Fibroblast of lung (primary cell): Measurements from ENCODE around the gene PEX14. TPM values are rescaled to one million over a fixed set of nuclear protein-coding genes. Genes with fewer than 3 reads are reported as not detected.

Experiments used
- DNase-seq, 2 donors: peaks; one replicate each; pipeline versions ENCODE4 v3.0.0 to v3.0.0-alpha.2; 2010; ENCODE audit warnings: low read depth in 2 of 2
- H2AFZ ChIP-seq: 2 replicates; pipeline ENCODE4 v1.5.1; 2012; ENCODE audit warnings: low read length, control low read depth, inconsistent platforms
- H3K27ac ChIP-seq: 2 replicates; pipeline ENCODE4 v1.5.1; 2011; ENCODE audit warnings: low read length, control low read depth; ENCODE audit not compliant: insufficient read depth
- H3K27me3 ChIP-seq: 2 replicates; pipeline ENCODE4 v1.5.1; 2011; ENCODE audit warnings: mild to moderate bottlenecking, low read length; ENCODE audit not compliant: control insufficient read depth, insufficient read depth
- H3K36me3 ChIP-seq: 2 replicates; pipeline ENCODE4 v1.5.1; 2011; ENCODE audit warnings: low read length; ENCODE audit not compliant: control insufficient read depth, insufficient read depth
- H3K4me1 ChIP-seq: 2 replicates; pipeline ENCODE4 v1.5.1; 2011; ENCODE audit warnings: low read length; ENCODE audit not compliant: control insufficient read depth, insufficient read depth; ENCODE audit errors: extremely low read depth
- H3K4me2 ChIP-seq: 2 replicates; pipeline ENCODE4 v1.5.1; 2011; ENCODE audit warnings: low read length, control low read depth; ENCODE audit not compliant: insufficient read depth; ENCODE audit errors: extremely low read depth
- H3K4me3 ChIP-seq, 4 experiments: fragments of 200-600 bp in 1 of 4; sonication (generic) in 1 of 4; replicated peaks in 1 of 4; 2 replicates each; pipeline ENCODE4 v1.5.1; 2011 to 2016; ENCODE audit warnings: low read length in 4 of 4, low read depth in 3 of 4, mild to moderate bottlenecking in 3 of 4, control low read depth in 2 of 4, inconsistent platforms in 1 of 4, mixed read lengths in 1 of 4; ENCODE audit not compliant: insufficient read depth in 1 of 4; ENCODE audit errors: control extremely low read depth in 1 of 4
- H3K79me2 ChIP-seq: 2 replicates; pipeline ENCODE4 v1.5.1; 2012; ENCODE audit warnings: mild to moderate bottlenecking, low read length, inconsistent platforms; ENCODE audit not compliant: control insufficient read depth, insufficient read depth
- H3K9ac ChIP-seq: 2 replicates; pipeline ENCODE4 v1.5.1; 2011; ENCODE audit warnings: mild to moderate bottlenecking, low read length, control low read depth; ENCODE audit not compliant: insufficient read depth
- H3K9me3 ChIP-seq: 2 replicates; pipeline ENCODE4 v1.5.1; 2012; ENCODE audit warnings: low read depth, low read length; ENCODE audit not compliant: control insufficient read depth, insufficient read depth
- H4K20me1 ChIP-seq: 2 replicates; pipeline ENCODE4 v1.5.1; 2011; ENCODE audit warnings: low read length; ENCODE audit not compliant: control insufficient read depth, insufficient read depth; ENCODE audit errors: extremely low read depth
- CTCF ChIP-seq, 2 donors: IDR thresholded peaks in 1 of 2; conservative IDR thresholded peaks in 1 of 2; 1 replicate in 1 of 2; 2 replicates in 1 of 2; pipeline ENCODE4 v1.5.1; 2011 to 2012; ENCODE audit warnings: low read length in 2 of 2, control low read depth in 1 of 2, inconsistent platforms in 1 of 2, low read depth in 1 of 2, mild to moderate bottlenecking in 1 of 2
- EZH2 ChIP-seq: IDR thresholded peaks from 2 replicates; pipeline ENCODE4 v1.5.1; 2012; ENCODE audit warnings: low read length, control low read depth, mild to moderate bottlenecking; ENCODE audit errors: missing control alignments
- polyA plus RNA-seq, 2 donors: library from polyadenylated mRNA; depleted of rRNA in 1 of 2; stranded (reverse) in 1 of 2; unstranded in 1 of 2; fragments of >200 nt; gene quantifications; 2 replicates each; pipeline ENCODE4 v1.2.1, GENCODE V29; 2011 to 2012; ENCODE audit warnings: missing spikeins in 1 of 2
- total RNA-seq: library from RNA; depleted of rRNA; stranded (reverse); fragments of >200 nt; gene quantifications from 2 replicates; pipeline ENCODE4 v1.2.1, GENCODE V29; 2014

Gene PEX14
- total and polyA plus RNA-seq, 2 donors (not counting 1 experiment from before 2014, with no cell fraction given), result 10.3 to 11.4 TPM

GRCh38 chr1:10656431-10656830 lies 181.7 kb downstream of the PEX14 start:
- TF ChIP-seq CTCF (conservative IDR thresholded peaks at IDR 0.05 in 1 of 2, IDR thresholded peaks at IDR 0.05 in 1 of 2; ENCODE audit: low read depth in 1 of 2, low read length in 2 of 2) (no peak), EZH2 (no peak)
- Histone ChIP-seq H3K4me3 (no peak overlapping the region), H3K4me1 (no peaks in the 10 kb centered on the region)

GRCh38 chr1:10657088-10657847 lies 182.5 kb downstream of the PEX14 start:
- TF ChIP-seq EZH2 (no peak), CTCF (conservative IDR thresholded peaks at IDR 0.05 in 1 of 2, IDR thresholded peaks at IDR 0.05 in 1 of 2; ENCODE audit: low read depth in 1 of 2, low read length in 2 of 2) (no peak)
- H3K4me3 ChIP-seq, result no peak overlapping the region
- no peaks in the 10 kb centered on the region for H3K4me1 ChIP-seq
- H3K9ac ChIP-seq, result no peak overlapping the region
- no peak overlapping the region for H3K27ac ChIP-seq
- H3K27me3 ChIP-seq, result no peaks in the 10 kb centered on the region
- H3K9me3 ChIP-seq, result no peaks in the 10 kb centered on the region
- no peak for DNase-seq
- no peaks in the 10 kb centered on the region for H4K20me1 ChIP-seq
- H3K36me3 ChIP-seq, result no peaks in the 10 kb centered on the region
- no peak overlapping the region for H2AFZ ChIP-seq
- no peaks in the 10 kb centered on the region for H3K79me2 ChIP-seq
- no peak overlapping the region for H3K4me2 ChIP-seq

More at GRCh38 chr1:10656431-10656830, 181.7 kb downstream of the PEX14 start:
- no peak overlapping the region for H2AFZ ChIP-seq
- no peaks in the 10 kb centered on the region for H3K9me3 ChIP-seq
- H3K36me3 ChIP-seq, result no peaks in the 10 kb centered on the region
- no peaks in the 10 kb centered on the region for H3K79me2 ChIP-seq
- H3K4me2 ChIP-seq, result no peak overlapping the region
- no peak overlapping the region for H3K27ac ChIP-seq
- no peak for DNase-seq
- H3K9ac ChIP-seq, result no peak overlapping the region
- no peaks in the 10 kb centered on the region for H4K20me1 ChIP-seq
- H3K27me3 ChIP-seq, result no peaks in the 10 kb centered on the region

- no peak for DNase-seq
- no peaks in the 10 kb centered on the region for H3K79me2 ChIP-seq
- H3K27me3 ChIP-seq, result no peaks in the 10 kb centered on the region
- H3K27ac ChIP-seq, result no peak overlapping the region
- no peak overlapping the region for H3K9ac ChIP-seq
- H4K20me1 ChIP-seq, result no peaks in the 10 kb centered on the region
- H3K4me2 ChIP-seq, result no peak overlapping the region
- H3K4me1 ChIP-seq, result no peaks in the 10 kb centered on the region
- no peak overlapping the region for H2AFZ ChIP-seq
- no peak for TF ChIP-seq CTCF (conservative IDR thresholded peaks at IDR 0.05 in 1 of 2, IDR thresholded peaks at IDR 0.05 in 1 of 2; ENCODE audit: low read depth in 1 of 2, low read length in 2 of 2)
- TF ChIP-seq EZH2, result no peak
- H3K36me3 ChIP-seq, result no peaks in the 10 kb centered on the region
- H3K9me3 ChIP-seq, result no peaks in the 10 kb centered on the region
- no peak overlapping the region for H3K4me3 ChIP-seq
These were observed 183.8 kb downstream of the PEX14 start for GRCh38 chr1:10658396-10659066.
